ENCODE data around the gene CD6. TPM values are rescaled to one million over a fixed set of nuclear protein-coding genes. Genes with fewer than 3 reads are reported as not detected.

Gene CD6
- total RNA-seq, 4 donors from 2014 or later: 0.16 to 0.25 TPM; not detected in 2

DNA sequence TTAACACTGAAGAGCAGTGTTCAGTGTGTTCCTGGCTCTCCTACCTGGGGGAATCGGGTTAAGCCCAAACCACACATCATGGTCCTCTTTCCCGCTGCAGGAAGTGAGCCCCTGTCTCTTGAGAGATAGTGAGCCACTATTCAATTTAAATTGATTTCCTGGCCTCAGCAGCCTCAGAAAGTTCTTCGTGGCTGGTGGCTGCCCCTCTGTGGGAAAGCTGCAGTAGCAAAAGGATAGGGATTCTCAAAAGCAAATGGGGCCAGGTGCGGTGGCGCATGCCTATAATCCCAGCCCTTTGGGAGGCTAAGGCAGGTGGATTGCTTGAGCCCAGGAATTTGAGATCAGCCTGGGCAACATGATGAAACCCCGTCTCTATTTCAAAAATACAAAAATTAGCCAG lies 81.7 kb downstream of the CD6 start:
- H3K27ac ChIP-seq: no peak overlapping the region
- in situ Hi-C loops (cut with MboI; ENCODE audit: low sequenced_read_pairs in 4 of 4) (no loop called here), intact Hi-C loops (cut with DNase I; ENCODE audit: low total_unique reads) (no loop called here)
- H3K27me3 ChIP-seq: no peaks in the 10 kb centered on the region
- H3K9me3 ChIP-seq: no peaks in the 10 kb centered on the region
- H3K36me3 ChIP-seq: no peaks in the 10 kb centered on the region
- ATAC-seq (no peak), DNase-seq (no peak)
- no peak overlapping the region for H3K4me3 ChIP-seq
- no peak for TF ChIP-seq POLR2A (IDR thresholded peaks at IDR 0.05)
- TF ChIP-seq, protein P1, sequence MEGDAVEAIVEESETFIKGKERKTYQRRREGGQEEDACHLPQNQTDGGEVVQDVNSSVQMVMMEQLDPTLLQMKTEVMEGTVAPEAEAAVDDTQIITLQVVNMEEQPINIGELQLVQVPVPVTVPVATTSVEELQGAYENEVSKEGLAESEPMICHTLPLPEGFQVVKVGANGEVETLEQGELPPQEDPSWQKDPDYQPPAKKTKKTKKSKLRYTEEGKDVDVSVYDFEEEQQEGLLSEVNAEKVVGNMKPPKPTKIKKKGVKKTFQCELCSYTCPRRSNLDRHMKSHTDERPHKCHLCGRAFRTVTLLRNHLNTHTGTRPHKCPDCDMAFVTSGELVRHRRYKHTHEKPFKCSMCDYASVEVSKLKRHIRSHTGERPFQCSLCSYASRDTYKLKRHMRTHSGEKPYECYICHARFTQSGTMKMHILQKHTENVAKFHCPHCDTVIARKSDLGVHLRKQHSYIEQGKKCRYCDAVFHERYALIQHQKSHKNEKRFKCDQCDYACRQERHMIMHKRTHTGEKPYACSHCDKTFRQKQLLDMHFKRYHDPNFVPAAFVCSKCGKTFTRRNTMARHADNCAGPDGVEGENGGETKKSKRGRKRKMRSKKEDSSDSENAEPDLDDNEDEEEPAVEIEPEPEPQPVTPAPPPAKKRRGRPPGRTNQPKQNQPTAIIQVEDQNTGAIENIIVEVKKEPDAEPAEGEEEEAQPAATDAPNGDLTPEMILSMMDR (IDR thresholded peaks at IDR 0.05 in 4 of 5, conservative IDR thresholded peaks at IDR 0.05 in 1 of 5): no peak
- no peaks in the 10 kb centered on the region for H3K4me1 ChIP-seq

DNA sequence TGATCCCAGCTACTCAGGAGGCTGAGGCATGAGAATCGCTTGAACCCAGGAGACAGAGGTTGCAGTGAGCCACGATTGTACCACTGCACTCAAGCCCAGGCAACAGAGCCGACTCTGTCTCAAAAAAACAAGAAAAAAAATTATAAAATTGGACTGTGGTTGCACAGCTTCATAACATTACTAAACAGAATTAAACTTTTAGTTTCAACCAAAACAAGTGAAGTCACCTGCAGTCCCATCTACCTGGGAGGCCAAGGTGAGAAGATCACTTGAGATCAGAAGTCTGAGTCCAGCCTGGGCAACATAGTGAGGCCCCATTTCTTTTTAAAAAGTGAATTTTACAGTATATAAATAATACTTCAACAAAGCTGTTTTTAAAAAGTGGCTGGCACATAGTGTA lies 83.0 kb downstream of the CD6 start:
- TF ChIP-seq POLR2A (IDR thresholded peaks at IDR 0.05): no peak
- TF ChIP-seq, protein P1 (IDR thresholded peaks at IDR 0.05 in 4 of 5, conservative IDR thresholded peaks at IDR 0.05 in 1 of 5): no peak
- no peaks in the 10 kb centered on the region for H3K36me3 ChIP-seq
- no peak overlapping the region for H3K27ac ChIP-seq
- no peak for ATAC-seq
- no peak overlapping the region for H3K4me3 ChIP-seq
- H3K9me3 ChIP-seq: no peaks in the 10 kb centered on the region
- no peak for DNase-seq
- intact Hi-C loops (cut with DNase I; ENCODE audit: low total_unique reads) (no loop called here), in situ Hi-C loops (cut with MboI; ENCODE audit: low sequenced_read_pairs in 4 of 4) (no loop called here)
- H3K27me3 ChIP-seq: no peaks in the 10 kb centered on the region
- H3K4me1 ChIP-seq: no peaks in the 10 kb centered on the region

DNA sequence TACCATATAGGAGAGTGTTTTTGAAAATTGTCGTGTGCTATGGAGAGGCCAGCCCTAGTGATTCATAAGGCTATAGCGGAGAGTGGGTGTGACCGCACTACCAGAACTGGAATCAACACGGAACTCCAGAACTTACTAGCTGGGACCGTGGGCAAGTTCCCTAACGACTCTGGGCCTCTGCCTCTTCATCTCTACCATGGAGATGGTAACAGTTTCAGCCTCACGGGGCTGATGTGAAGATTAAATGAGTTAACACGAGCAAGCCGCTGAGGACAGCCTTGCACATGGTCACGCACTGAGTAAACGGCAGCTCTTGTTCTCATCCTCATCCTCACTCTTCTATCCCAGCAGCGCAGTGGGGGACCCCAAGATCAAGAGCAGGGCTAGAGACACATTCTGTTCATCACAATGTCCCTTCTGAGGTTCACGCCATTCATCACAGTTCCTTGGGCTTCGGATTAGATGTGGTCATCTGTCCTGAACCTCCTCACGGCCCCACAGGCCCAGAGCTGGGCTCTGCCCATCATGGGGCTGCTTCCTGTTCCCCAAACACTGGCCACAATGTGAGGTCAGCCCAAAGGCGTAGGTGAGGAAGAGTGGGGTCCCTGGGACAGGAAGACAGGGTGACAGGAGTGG lies 83.6 kb downstream of the CD6 start:
- in situ Hi-C loops (cut with MboI; ENCODE audit: low sequenced_read_pairs in 4 of 4) (no loop called here), intact Hi-C loops (cut with DNase I; ENCODE audit: low total_unique reads) (no loop called here)
- H3K27ac ChIP-seq: no peak overlapping the region
- H3K4me3 ChIP-seq: no peak overlapping the region
- no peaks in the 10 kb centered on the region for H3K9me3 ChIP-seq
- ATAC-seq: no peak
- no peaks in the 10 kb centered on the region for H3K36me3 ChIP-seq
- no peaks in the 10 kb centered on the region for H3K4me1 ChIP-seq
- no peak for TF ChIP-seq POLR2A (IDR thresholded peaks at IDR 0.05)
- TF ChIP-seq, protein P1 (IDR thresholded peaks at IDR 0.05 in 4 of 5, conservative IDR thresholded peaks at IDR 0.05 in 1 of 5): no peak
- no peaks in the 10 kb centered on the region for H3K27me3 ChIP-seq
- no peak for DNase-seq

DNA sequence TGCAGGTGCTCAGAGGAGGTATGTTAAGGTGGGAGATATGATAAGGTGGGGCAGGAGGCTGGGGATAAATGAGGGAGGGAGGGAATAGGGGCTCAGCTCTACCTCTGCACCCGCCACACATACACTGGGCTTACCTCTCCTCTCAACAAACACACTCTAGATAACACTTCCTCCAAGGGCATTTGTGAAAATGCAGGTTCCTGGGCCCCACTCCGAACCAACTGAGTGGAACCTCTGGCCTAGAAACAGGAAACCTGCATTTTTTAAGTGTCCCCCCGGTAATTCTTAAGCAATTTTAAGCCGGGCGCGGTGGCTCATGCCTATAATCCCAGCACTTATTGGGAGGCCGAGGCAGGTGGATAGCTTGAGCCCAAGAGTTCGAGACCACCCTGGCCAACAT lies 84.3 kb downstream of the CD6 start:
- H3K36me3 ChIP-seq: no peaks in the 10 kb centered on the region
- ATAC-seq (no peak), DNase-seq (no peak)
- no peaks in the 10 kb centered on the region for H3K27me3 ChIP-seq
- no peaks in the 10 kb centered on the region for H3K4me1 ChIP-seq
- no peak overlapping the region for H3K4me3 ChIP-seq
- no peak overlapping the region for H3K27ac ChIP-seq
- H3K9me3 ChIP-seq: no peaks in the 10 kb centered on the region
- in situ Hi-C loops (cut with MboI; ENCODE audit: low sequenced_read_pairs in 4 of 4) (no loop called here), intact Hi-C loops (cut with DNase I; ENCODE audit: low total_unique reads) (no loop called here)
- TF ChIP-seq POLR2A (IDR thresholded peaks at IDR 0.05): no peak
- TF ChIP-seq, protein P1 (IDR thresholded peaks at IDR 0.05 in 4 of 5, conservative IDR thresholded peaks at IDR 0.05 in 1 of 5): no peak

DNA sequence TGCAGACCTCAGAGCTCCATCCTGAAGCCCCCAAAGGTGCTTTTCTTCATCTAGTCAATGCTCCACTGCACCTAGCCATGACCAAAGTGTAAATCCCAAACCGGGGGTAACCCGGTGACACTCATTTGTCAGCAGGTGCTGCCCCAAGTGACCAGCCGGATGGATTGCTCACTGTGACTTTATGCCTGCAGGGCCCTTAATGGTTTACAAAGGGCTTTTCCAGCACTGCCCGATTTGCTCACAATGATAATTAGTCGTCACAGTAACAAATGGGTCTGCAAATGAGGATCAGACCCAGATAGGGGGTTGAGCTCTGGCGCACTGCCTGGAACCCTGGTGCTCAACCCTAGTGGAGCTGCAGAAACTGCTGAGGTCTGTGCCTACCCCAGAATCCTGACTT lies 85.1 kb downstream of the CD6 start:
- intact Hi-C loops (cut with DNase I; ENCODE audit: low total_unique reads) (no loop called here), in situ Hi-C loops (cut with MboI; ENCODE audit: low sequenced_read_pairs in 4 of 4) (no loop called here)
- H3K4me3 ChIP-seq: no peak overlapping the region
- no peak for TF ChIP-seq POLR2A (IDR thresholded peaks at IDR 0.05)
- TF ChIP-seq, protein P1 (IDR thresholded peaks at IDR 0.05 in 4 of 5, conservative IDR thresholded peaks at IDR 0.05 in 1 of 5): no peak
- DNase-seq: no peak
- H3K36me3 ChIP-seq: no peaks in the 10 kb centered on the region
- H3K4me1 ChIP-seq: no peaks in the 10 kb centered on the region
- no peaks in the 10 kb centered on the region for H3K9me3 ChIP-seq
- H3K27ac ChIP-seq: no peak overlapping the region
- ATAC-seq: no peak
- H3K27me3 ChIP-seq: no peaks in the 10 kb centered on the region
